Measurements from ENCODE around the gene ZBTB44.
A peak's percentile ranks its signal among the peaks of the same experiment; 100 is the strongest.

Gene ZBTB44

DNA sequence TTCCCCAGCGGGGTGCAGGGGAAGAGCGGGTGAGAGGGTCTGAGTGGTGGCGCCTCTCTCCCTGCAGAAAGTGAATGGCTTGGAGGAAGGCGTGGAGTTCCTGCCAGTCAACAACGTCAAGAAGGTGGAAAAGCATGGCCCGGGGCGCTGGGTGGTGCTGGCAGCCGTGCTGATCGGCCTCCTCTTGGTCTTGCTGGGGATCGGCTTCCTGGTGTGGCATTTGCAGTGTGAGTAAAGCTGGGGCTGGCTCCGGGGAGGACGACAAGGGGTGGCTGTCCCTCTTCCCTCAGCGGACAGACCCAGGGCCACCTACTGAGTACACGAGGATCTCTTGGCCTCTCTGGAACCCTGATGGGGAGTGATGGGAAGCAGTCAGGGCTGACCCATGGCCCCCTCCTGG, 126.7 kb downstream of the ZBTB44 start:
- TF ChIP-seq, protein P1, sequence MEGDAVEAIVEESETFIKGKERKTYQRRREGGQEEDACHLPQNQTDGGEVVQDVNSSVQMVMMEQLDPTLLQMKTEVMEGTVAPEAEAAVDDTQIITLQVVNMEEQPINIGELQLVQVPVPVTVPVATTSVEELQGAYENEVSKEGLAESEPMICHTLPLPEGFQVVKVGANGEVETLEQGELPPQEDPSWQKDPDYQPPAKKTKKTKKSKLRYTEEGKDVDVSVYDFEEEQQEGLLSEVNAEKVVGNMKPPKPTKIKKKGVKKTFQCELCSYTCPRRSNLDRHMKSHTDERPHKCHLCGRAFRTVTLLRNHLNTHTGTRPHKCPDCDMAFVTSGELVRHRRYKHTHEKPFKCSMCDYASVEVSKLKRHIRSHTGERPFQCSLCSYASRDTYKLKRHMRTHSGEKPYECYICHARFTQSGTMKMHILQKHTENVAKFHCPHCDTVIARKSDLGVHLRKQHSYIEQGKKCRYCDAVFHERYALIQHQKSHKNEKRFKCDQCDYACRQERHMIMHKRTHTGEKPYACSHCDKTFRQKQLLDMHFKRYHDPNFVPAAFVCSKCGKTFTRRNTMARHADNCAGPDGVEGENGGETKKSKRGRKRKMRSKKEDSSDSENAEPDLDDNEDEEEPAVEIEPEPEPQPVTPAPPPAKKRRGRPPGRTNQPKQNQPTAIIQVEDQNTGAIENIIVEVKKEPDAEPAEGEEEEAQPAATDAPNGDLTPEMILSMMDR (conservative IDR thresholded peaks at IDR 0.05; ENCODE audit: low read depth, low read length) = no peak
- no peak for DNase-seq (ENCODE audit: low read depth)
- no peak overlapping the region for H3K4me3 ChIP-seq (ENCODE audit: low read length)

DNA sequence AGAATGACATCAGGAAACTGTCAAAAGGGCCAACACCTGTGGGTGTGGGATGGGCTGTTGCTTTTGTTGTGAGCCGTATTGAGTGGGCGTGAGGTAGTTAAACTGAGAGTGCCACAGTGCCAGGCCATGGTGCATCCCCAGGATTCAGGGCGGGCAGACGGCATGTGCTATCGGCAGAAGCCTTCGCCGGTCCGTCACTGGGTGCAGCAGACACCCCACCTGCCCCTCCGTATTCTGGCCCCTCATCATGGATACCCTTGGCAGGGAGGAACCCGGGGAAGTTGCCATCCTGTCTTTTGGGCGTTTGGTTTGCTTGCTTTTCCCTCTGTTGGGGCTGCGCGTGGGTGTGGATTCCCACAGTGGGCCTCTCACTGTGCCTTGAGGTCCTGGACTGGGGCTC, 127.6 kb downstream of the ZBTB44 start:
- no peak for DNase-seq (ENCODE audit: low read depth)
- H3K4me3 ChIP-seq (ENCODE audit: low read length) = no peak overlapping the region

DNA sequence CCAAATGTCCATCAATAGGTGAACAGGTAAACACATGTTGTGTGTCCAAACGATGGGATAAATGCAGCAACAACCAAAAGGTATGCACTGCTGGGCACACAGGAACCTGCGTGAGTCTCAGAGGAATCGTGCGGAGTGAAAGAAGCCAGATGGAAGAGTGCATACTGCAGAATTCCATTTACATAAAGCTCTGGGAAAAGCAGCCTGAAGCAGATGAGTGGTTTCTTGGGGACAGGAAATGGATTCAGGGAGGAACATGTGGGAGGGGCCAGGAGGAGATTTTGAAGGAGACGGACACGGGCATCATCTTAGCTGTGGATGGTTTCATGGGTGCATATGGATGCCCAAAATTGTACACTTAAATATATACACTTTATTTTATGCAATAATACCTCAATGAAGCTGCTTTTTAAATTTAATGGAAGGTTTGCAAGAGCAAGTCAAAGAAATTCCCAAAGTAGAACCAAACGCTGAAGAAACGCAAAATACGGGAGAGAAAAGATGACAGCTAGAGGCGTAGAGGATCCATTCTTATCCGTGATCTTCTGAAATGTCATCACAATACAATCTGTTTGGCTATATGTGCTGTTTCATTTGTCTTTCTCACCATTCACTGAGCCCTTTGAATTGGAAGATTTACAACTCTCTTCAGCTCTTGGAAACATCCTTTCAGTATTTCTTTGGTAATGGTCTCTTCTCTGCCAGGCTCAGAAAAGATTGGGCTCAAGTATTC, 130.7 kb downstream of the ZBTB44 start:
- no peak overlapping the region for H3K4me3 ChIP-seq (ENCODE audit: low read length)
- DNase-seq (ENCODE audit: low read depth) = no peak
- TF ChIP-seq, protein P1 (conservative IDR thresholded peaks at IDR 0.05; ENCODE audit: low read depth, low read length) = no peak

More for the DNA sequence above, 127.6 kb downstream of the ZBTB44 start:
- TF ChIP-seq, protein P1 (conservative IDR thresholded peaks at IDR 0.05; ENCODE audit: low read depth, low read length) = no peak

DNA sequence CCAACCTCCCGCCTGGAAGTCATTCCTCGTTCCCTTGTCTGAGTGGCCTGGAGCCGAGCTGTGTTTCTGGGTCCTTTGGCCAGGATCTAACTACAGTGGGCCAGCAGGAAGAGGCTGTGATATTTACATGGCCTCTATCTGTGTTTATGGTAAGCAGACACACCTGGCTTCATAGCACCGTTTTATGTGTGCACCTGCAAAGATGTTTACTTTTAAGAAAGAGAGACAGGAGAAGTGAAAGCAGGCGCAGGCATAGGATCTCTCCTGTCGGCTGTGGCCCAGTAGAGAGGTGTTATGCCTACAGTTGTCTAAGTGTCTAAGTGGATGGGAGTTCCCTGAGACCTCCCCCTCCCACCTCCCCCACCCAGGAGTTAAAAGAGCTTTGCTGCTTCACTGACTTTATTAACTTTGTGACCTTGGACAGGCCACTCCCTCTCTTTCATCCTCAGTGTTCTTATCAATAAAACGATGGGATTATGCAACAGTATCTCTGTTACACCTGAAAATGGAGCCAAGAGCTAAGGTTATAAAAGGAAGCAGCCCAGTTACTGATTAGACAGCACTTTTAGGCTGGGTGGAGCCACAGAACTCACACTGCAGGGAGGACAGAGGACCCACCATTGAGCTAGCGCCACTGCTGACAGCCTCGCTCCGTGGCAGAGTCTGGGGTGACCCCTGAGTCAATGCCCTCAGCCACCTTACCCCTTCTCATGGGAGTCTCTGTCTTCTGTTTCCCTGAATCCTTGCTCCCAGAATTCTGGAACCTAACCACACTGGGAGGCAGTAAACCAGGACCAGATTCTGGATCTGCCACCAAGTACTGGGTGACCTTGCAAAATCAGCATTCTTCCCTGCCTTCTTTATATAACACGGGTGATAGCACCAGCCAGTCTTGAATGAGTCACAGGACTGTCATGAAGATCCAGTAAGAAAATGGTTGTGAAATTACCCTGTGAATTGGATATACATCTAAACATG, 133.1 kb downstream of the ZBTB44 start:
- no peak overlapping the region for H3K4me3 ChIP-seq (ENCODE audit: low read length)

DNA sequence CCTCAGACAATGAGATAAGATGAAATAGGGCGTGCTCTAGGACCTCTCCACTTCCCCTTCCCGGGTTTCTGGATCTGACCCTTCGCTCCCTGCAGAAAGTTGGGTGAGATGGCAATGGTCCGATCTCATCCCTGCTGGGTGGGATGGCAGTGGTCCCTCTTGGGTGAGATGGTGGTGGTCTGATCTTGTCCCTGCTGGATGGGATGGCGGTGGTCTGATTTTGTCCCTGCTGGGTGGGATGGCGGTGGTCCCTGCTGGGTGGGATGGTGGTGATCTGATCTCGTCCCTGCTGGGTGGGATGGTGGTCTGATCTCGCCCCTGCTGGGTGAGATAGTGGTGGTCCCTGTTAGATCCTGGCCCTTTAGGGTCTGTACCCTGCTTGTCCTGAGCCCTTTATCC, 133.8 kb downstream of the ZBTB44 start:
- TF ChIP-seq, protein P1 (conservative IDR thresholded peaks at IDR 0.05; ENCODE audit: low read depth, low read length) = no peak
- H3K4me3 ChIP-seq (ENCODE audit: low read length) = no peak overlapping the region
- DNase-seq (ENCODE audit: low read depth) = no peak

More for the DNA sequence above, 133.1 kb downstream of the ZBTB44 start:
- DNase-seq (ENCODE audit: low read depth) = peak; percentile 6
- TF ChIP-seq, protein P1 (conservative IDR thresholded peaks at IDR 0.05; ENCODE audit: low read depth, low read length) = no peak

DNA sequence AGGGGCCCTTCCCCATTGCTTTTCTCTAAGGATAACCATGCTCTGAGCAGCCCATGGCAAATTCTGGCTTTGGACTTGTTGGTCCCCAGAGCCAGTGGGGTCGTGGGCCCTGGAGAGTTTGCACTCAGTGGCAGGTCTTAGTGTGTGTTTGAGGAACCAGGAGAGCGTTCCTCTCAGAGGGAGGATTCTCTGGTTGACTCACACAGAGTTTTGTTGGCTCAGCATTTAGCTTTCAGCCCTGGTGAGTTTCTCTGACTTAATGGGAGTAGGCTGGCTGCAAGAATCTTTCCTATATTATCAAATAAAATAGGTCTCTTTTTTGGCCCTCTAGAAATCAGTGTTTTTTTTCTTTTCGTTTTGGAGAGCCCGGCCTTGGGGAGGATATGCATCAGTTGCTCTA, 134.2 kb downstream of the ZBTB44 start:
- peak; percentile 15 for DNase-seq (ENCODE audit: low read depth)
- TF ChIP-seq, protein P1 (conservative IDR thresholded peaks at IDR 0.05; ENCODE audit: low read depth, low read length) = no peak

More for the DNA sequence above, 134.2 kb downstream of the ZBTB44 start:
- no peak overlapping the region for H3K4me3 ChIP-seq (ENCODE audit: low read length)
